WI38 (cell line): ENCODE measurements around the gene XIRP1.
A peak's percentile ranks its signal among the peaks of the same experiment; 100 is the strongest.

Experiments
- H3K4me3 ChIP-seq: 2 replicates; pipeline ENCODE4 v1.5.1; 2011; ENCODE audit warnings: low read depth, mild to moderate bottlenecking, control low read depth, low read length
- CTCF ChIP-seq: IDR thresholded peaks from 2 replicates; pipeline ENCODE4 v1.5.1; 2012; ENCODE audit warnings: low read depth, mild to moderate bottlenecking, control low read depth, low read length

Gene XIRP1

GRCh38 chr3:39208463-39209055, 16.2 kb upstream of the XIRP1 start:
- no peak overlapping the region for H3K4me3 ChIP-seq

GRCh38 chr3:39207361-39208186, 15.2 kb upstream of the XIRP1 start:
- no peak for TF ChIP-seq CTCF

More at GRCh38 chr3:39208463-39209055, 16.2 kb upstream of the XIRP1 start:
- peak; percentile 63 for TF ChIP-seq CTCF

GRCh38 chr3:39205919-39206516, 13.6 kb upstream of the XIRP1 start:
- no peak overlapping the region for H3K4me3 ChIP-seq
- TF ChIP-seq CTCF = no peak

More at GRCh38 chr3:39207361-39208186, 15.2 kb upstream of the XIRP1 start:
- H3K4me3 ChIP-seq = no peak overlapping the region

- TF ChIP-seq CTCF = no peak
- no peak overlapping the region for H3K4me3 ChIP-seq
These were observed 12.7 kb upstream of the XIRP1 start for GRCh38 chr3:39205131-39205530.

GRCh38 chr3:39203860-39204259, 11.5 kb upstream of the XIRP1 start:
- no peak overlapping the region for H3K4me3 ChIP-seq
- no peak for TF ChIP-seq CTCF

- no peak for TF ChIP-seq CTCF
- H3K4me3 ChIP-seq = no peak overlapping the region
These were observed 11.0 kb upstream of the XIRP1 start for GRCh38 chr3:39203402-39203801.

GRCh38 chr3:39202094-39202493, 9.7 kb upstream of the XIRP1 start:
- TF ChIP-seq CTCF = no peak
- H3K4me3 ChIP-seq = no peak overlapping the region
